ENCODE measurements around the gene RAD51B. TPM values are rescaled to one million over a fixed set of nuclear protein-coding genes. Genes with fewer than 3 reads are reported as not detected.

Gene RAD51B
- total RNA-seq, 4 donors from 2014 or later = 14.0 to 16.4 (median 14.8) TPM

DNA sequence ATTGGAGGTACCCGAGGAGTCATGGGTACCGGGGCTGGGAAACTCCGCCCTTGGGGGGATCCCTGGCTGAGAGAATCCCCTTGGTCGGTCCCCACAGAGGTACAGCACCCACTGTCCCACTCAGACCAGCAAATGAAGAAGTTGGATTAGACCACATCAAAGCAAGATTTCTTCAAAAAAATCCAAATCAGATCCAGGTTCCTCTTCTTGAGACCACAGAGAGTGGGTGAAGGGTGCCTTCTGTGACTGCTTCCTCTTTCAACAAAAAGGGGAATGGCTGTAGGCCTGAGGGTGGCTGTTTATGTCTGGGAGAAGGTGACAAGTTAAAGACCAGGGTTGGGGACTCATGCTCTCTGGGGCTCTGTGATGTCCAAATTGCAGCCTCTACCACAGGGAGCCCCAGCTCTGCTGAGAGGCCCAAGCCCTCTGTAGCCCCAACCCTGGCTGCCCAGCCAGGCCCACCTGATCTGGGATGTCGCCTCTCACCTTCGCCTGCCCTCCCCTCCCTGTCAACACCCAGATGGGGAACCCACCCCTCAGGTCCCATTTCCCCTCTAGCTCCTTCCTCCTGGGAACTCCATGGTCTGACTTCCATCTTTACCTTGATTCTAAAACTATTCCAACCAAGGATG lies 922.4 kb downstream of the RAD51B start:
- no peak overlapping the region for H3K27ac ChIP-seq

DNA sequence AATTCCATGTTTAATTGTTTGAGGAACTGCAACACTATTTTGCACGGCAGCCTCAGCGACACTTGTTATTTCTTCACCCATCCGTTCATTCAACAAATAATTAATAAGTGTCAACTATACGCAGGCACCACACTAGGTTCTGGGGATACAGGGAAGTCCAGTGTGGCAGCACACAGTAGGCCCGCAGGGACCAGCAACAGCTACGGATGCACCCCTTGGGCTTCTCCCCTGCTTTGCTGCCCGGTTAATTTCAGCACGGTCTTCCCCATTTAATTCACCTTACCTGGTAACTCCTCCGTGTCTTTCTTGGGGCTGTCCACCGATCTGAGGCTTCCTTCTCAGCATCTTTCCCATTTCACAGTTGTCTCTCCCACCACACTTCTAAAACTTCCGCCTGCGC lies 925.0 kb downstream of the RAD51B start:
- H3K4me3 ChIP-seq (replicated peaks in 1 of 3) = no peak overlapping the region
- intact Hi-C loops (cut with DNase I) = no loop called here

More for the DNA sequence above, 922.4 kb downstream of the RAD51B start:
- Histone ChIP-seq H3K36me3 (no peaks in the 10 kb centered on the region), H3K4me3 (replicated peaks in 1 of 3) (no peak overlapping the region), H3K4me1 (peaks cover 0 to under 1% of the 10 kb centered on the region in 2 donors), H3K9me3 (no peaks in the 10 kb centered on the region), H3K27me3 (no peaks in the 10 kb centered on the region)
- DNase-seq = no peak
- WGBS, 2 donors = 90 to 96% methylated on average over 6 of the region's 6 CpGs
- TF ChIP-seq, protein P1, sequence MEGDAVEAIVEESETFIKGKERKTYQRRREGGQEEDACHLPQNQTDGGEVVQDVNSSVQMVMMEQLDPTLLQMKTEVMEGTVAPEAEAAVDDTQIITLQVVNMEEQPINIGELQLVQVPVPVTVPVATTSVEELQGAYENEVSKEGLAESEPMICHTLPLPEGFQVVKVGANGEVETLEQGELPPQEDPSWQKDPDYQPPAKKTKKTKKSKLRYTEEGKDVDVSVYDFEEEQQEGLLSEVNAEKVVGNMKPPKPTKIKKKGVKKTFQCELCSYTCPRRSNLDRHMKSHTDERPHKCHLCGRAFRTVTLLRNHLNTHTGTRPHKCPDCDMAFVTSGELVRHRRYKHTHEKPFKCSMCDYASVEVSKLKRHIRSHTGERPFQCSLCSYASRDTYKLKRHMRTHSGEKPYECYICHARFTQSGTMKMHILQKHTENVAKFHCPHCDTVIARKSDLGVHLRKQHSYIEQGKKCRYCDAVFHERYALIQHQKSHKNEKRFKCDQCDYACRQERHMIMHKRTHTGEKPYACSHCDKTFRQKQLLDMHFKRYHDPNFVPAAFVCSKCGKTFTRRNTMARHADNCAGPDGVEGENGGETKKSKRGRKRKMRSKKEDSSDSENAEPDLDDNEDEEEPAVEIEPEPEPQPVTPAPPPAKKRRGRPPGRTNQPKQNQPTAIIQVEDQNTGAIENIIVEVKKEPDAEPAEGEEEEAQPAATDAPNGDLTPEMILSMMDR (IDR thresholded peaks at IDR 0.05) = no peak
- TF ChIP-seq POLR2A (IDR thresholded peaks at IDR 0.05) = no peak
- intact Hi-C loops (cut with DNase I) = no loop called here

DNA sequence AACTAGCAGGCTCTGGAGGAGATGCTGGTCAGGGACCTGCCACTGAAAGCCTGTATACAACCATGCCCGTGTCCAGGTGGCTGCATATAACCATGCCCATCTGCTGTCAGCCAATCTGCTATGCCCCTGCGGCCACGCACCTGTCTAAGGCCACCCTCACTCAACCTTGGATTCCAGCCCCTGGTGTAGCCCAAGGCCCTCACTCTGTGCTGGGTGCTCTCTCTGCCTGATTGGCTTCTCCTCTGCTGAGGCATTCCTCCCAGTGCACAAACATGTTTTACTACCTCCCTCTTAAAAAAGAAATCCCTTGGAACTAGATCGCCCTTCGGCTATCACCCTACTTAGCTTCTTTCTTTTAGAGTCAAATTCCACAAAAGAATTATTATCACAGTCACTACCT lies 927.8 kb downstream of the RAD51B start:
- no peaks in the 10 kb centered on the region for H3K9me3 ChIP-seq
- no peaks in the 10 kb centered on the region for H3K36me3 ChIP-seq
- H3K27me3 ChIP-seq = no peaks in the 10 kb centered on the region
- H3K4me3 ChIP-seq (replicated peaks in 1 of 3) = no peak overlapping the region
- H3K27ac ChIP-seq = no peak overlapping the region
- TF ChIP-seq POLR2A (IDR thresholded peaks at IDR 0.05) = no peak
- TF ChIP-seq, protein P1 (IDR thresholded peaks at IDR 0.05) = no peak
- intact Hi-C loops (cut with DNase I) = no loop called here
- peaks cover 0 to 18% of the 10 kb centered on the region in 2 donors for H3K4me1 ChIP-seq
- WGBS, 2 donors = 70 to 92% methylated on average over 5 of the region's 5 CpGs
- peak in 1 of 2 donors; percentile 30 for DNase-seq

More for the DNA sequence above, 925.0 kb downstream of the RAD51B start:
- H3K9me3 ChIP-seq = no peaks in the 10 kb centered on the region
- no peaks in the 10 kb centered on the region for H3K36me3 ChIP-seq
- 94 to 95% methylated on average over 12 of the region's 12 CpGs for WGBS, 2 donors
- peaks cover 0 to 14% of the 10 kb centered on the region in 2 donors for H3K4me1 ChIP-seq
- H3K27me3 ChIP-seq = no peaks in the 10 kb centered on the region
- DNase-seq = no peak
- no peak for TF ChIP-seq POLR2A (IDR thresholded peaks at IDR 0.05)
- H3K27ac ChIP-seq = no peak overlapping the region

DNA sequence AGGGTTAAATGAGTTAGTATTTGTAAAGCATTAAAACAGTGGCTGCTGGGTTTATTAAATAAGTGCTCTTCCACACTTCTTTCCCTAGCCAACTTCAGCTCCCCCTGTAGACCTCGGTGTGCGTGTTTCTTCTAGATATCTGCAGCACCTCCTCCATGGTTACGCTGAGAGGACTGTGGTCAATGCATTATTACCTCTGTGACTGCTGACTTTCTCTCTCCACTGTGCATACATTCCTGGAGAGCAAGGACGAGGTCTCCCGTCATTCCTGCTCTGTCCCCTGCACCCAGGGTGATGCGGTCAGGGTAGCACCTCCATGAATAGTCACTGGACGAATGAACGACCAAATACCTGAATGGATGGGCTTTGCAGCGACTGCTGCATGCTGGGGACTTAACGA lies 928.7 kb downstream of the RAD51B start:
- WGBS, 2 donors = 86 to 95% methylated on average over 10 of the region's 10 CpGs
- intact Hi-C loops (cut with DNase I) = no loop called here

DNA sequence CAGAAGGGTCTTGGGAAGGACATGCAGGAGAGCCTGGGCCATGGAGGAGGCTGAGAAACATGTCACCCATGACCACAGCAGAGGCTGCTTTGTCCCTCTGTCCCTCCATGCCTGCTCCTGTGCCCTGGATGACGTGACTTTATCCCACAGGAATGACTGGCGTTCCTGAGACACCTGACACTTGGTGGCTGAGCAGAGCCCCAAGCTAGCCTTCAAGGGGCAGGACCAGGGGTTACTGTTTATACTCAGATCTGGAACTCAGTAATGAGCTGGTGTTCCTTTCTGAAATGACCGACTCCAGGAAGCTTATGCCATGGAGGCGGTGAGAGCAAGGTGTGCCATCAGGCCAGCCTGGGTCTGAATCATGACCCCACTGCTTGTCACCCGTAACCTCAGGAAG lies 929.1 kb downstream of the RAD51B start:
- DNase-seq = no peak
- no peaks in the 10 kb centered on the region for H3K9me3 ChIP-seq
- no peaks in the 10 kb centered on the region for H3K27me3 ChIP-seq
- H3K36me3 ChIP-seq = no peaks in the 10 kb centered on the region
- peaks cover 0 to 18% of the 10 kb centered on the region in 2 donors for H3K4me1 ChIP-seq
- no peak for TF ChIP-seq POLR2A (IDR thresholded peaks at IDR 0.05)
- TF ChIP-seq, protein P1 (IDR thresholded peaks at IDR 0.05) = no peak
- 96 to 98% methylated on average over 3 to 5 of the region's 5 CpGs for WGBS, 2 donors
- intact Hi-C loops (cut with DNase I) = no loop called here
- H3K27ac ChIP-seq = no peak overlapping the region
- no peak overlapping the region for H3K4me3 ChIP-seq (replicated peaks in 1 of 3)

More for the DNA sequence above, 928.7 kb downstream of the RAD51B start:
- Histone ChIP-seq H3K9me3 (no peaks in the 10 kb centered on the region), H3K4me1 (peaks cover 0 to 18% of the 10 kb centered on the region in 2 donors), H3K36me3 (no peaks in the 10 kb centered on the region), H3K27me3 (no peaks in the 10 kb centered on the region), H3K27ac (no peak overlapping the region), H3K4me3 (replicated peaks in 1 of 3) (no peak overlapping the region)
- no peak for DNase-seq
- TF ChIP-seq, protein P1 (IDR thresholded peaks at IDR 0.05) = no peak
- no peak for TF ChIP-seq POLR2A (IDR thresholded peaks at IDR 0.05)

Measured in thyroid gland (tissue), 4 donors.